HG03060 (cell line): Measurements from ENCODE around the gene B3GLCT.
"Not testable (repeated sequence)": the region's sequence is repeated elsewhere in the genome, so short reads cannot be mapped to it uniquely, and the experiment has no call there.

Experiments used
- ATAC-seq: cut with Tn5 transposase; IDR thresholded peaks from one replicate; pipeline ENCODE4 v1.9.1; 2021; ENCODE audit warnings: low read depth, moderate number of reproducible peaks; ENCODE audit not compliant: unreplicated experiment

B3GLCT gene

DNA sequence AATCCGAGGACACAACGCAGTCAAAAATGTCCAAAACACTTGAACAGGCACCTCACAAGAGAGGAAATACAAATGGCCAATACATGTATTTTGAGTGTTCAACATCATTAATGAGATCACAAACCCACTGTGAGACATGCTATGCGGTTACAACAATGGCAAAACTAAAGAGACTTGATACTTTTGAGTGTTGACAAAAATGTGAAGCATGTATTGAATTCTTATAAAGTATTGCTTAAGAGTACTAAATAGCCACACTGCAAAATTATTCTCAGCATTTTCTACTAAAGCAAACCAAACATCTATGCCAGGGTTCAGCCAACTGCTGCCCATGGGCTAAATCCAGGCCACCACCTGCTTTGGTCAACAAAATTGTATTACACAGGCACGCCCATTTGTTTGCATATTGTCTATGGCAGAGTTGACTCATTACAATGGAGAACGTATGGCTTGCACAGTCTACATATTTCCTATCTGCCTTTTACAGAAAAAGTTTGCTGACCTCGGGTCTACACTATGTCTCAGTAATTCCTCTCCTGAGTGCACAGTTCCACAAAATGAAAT is 135.3 kb downstream of the B3GLCT start:
- no peak for ATAC-seq

DNA sequence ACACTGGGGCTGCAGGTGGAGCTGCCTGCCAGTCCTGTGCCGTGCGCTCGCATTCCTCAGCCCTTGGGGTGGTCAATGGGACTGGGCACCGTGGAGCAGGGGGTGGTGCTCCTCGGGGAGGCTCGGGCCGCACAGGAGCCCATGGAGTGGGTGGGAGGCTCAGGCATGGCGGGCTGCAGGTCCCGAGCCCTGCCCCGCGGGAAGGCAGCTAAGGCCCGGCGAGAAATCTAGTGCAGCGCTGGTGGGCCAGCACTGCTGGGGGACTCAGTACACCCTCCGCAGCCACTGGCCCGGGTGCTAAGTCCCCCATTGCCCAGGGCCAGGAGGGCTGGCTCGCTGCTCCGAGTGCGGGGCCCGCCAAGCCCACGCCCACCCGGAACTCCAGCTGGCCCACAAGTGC is 139.8 kb downstream of the B3GLCT start:
- ATAC-seq: not testable (repeated sequence)

DNA sequence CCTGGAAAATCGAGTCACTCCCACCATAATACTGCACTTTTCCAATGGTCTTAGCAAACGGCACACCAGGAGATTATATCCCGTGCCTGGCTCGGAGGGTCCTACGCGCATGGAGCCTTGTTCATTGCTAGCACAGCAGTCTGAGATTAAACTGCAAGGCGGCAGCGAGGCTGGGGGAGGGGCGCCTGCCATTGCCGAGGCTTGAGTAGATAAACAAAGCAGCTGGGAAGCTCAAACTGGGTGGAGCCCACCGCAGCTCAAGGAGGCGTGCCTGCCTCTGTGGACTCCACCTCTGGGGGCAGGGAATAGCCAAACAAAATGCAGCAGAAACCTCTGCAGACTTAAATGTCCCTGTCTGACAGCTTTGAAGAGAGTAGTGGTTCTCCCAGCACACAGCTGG is 141.1 kb downstream of the B3GLCT start:
- ATAC-seq: not testable (repeated sequence)

DNA sequence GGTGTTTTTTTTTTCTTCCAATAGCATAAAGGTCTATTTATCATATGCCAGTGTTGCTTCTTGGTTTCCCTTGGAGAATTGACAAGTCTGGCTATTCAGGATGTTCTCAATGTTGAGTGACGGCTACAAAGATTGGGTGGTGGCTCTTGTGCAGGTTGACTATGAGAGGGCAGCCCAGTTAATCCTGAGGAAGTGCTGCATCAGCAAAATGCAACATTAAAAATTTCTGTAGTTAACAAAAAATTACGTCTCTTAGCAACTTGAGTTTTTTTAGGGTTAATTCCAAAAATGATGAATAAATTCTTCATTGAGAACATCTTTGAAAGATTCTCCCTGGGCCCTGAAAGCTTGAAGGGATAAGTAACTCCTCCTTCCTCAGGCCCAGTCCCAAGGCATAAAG is 147.1 kb downstream of the B3GLCT start:
- no peak for ATAC-seq

DNA sequence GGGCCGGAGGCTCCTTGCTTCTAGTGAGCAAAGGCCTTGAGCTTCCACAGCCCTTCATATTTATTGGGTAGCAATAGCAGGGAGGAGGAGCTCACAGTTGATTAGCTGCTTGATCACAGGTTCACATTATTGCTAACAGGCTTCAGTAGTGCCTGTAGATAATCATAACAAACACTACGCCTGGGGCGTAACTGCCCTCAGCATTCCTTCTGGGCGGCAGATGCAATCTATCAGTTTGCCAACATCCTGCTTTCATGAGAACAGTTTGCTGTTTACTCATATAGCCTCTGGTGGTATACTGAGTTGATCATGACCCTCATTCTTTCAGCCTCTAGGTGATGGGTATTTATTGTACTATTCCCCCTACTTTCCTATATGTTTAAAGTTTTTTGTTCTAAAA is 149.4 kb downstream of the B3GLCT start:
- no peak for ATAC-seq

DNA sequence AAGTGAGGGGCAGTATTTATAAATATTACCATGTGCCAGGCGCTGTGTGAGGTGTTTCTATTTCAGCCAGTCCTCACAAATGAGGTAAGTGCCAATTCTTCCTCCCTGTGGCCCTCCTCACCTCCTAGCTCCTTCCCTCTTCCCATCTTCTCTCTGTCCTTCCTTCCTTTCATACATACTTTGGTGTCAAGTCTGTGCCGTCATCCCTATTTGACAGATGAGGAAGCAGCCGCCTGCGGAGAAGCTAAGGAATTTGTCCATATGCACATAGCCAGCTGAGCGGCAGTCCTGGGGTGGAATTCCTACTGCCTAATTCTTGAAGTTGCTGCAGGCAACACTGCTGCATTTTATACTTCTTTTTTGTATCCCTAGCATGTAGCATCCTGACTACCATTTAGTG is 150.8 kb downstream of the B3GLCT start:
- no peak for ATAC-seq

DNA sequence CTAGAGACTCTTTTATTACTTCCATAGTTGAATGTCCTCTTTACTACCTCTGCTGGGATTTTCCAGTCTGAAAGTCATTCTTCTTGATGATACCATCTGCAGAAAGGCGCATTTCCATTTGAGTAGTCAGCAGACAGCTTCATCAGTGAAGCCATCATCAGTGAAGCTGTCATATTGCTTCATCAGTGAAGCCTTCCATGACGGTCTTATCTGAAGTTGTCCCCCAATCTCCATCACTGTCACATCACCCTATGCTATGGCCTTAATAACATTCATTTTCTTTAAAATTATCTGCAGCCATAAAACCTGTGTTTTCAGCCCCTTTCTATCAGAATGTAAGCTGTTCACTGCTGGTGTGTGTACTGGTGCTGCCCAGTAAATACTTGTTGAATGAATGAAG is 151.6 kb downstream of the B3GLCT start:
- no peak for ATAC-seq

DNA sequence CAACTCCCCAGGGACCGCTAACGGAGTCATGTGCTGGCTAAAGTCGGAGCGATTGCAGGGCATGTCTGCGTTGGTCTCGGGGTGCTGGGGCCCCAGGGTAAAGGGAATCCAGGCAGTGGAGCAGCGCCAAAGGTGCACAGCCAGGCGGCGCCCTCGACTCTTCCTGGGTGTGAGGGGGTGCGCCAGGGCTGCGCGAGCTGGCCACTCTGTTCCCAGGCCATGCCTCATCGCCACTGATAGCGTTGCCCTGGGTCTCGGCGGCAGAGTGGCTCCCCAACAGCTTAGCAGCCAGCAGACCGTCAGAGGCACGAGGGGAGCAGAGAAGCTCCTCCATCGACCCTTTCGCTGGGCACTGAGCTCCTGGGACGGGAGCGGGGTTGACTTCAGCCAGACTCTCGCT is 152.7 kb downstream of the B3GLCT start:
- ATAC-seq: no peak

DNA sequence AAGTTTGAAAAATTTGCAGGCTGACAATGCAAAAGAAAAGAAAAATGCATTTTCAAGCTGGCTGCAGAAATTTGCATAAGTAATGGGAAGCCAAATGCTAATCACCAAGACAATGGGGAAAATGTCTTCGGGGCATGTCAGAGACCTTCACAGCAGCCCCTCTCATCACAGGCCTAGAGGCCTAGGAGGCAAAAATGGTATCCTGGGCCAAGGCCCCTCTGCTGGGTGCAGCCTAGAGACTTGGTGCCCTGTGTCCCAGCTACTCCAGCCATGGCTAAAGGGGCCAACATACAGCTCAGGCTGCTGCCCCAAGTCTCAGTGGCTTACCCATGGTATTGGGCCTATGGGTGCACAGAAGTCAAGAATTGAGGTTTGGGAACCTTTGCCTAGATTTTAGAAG is 155.2 kb downstream of the B3GLCT start:
- ATAC-seq: no peak

DNA sequence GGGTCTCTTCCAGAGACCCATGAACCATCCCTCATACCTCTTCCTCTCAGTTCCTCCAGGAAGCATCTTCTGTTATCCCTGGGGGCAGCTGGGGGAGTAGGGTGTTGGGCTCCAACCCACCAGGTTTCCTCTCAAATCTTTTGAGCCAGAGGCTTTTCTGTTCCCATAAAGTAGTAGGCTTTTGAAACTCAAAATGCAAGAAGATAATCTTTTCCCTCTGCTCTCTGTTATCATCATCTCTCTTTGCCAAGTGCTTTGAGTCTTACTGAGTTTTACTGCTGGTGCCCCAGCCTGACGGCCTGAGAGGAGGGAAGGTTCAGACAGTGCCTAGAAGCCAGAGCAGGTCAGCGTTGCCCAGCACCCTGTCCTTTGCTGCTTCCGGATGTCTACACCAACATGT is 157.2 kb downstream of the B3GLCT start:
- no peak for ATAC-seq

DNA sequence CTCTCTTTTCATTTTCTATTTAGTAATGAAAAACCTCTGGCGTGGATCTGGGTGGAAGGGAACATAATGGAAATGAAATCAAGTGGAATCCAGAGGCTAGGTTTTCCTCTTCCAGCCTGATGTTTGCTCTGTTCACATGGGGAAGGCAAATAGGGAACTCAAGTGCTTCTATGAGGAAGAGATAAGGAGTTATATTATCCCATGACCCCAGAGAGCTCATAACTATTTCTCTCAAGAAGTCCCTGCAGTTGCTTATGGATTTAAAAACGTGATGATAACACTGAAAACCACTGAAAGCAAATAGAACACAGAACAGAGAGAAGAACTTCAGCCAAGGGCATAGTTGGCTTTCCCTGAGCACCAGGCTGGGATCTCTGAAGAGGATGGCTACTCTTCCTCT is 157.8 kb downstream of the B3GLCT start:
- ATAC-seq: no peak

DNA sequence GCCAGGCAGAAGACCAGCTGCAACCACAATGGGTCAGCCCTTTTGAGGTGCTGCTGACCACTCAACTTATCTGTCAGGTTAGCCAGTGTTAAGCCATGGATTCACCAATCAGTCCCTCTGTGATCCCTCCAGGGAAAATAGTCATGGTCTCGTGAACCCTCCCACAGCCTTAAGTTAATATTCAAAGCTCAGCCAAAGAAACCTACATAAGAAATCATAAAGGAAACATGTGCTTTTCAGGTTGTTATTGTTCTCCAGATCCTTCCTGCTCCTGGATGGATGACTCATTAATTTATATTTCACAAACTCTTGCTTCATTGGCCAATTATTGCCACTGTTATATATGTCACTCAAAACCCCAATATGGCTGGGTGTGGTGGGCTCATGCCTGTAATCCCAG is 161.9 kb downstream of the B3GLCT start:
- no peak for ATAC-seq

DNA sequence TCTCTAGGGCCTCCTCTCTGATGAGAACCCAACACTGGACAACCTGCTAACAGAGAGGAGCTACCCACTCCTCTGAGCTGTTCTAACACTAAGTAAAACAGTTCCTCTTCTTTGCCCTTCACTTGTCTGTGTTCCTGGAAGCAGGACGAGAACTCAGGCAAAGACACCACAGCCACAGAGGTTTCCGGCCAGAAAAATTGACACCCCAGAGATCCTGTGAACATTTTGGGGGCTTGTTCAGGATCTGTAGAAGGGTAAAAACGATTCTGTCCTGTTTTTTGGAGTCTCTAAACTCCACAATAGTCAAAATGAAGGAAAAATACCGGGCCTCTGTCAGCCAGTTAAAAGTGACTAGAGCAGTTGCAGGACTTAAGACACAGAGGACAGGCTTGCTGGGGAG is 165.9 kb downstream of the B3GLCT start:
- ATAC-seq: no peak

DNA sequence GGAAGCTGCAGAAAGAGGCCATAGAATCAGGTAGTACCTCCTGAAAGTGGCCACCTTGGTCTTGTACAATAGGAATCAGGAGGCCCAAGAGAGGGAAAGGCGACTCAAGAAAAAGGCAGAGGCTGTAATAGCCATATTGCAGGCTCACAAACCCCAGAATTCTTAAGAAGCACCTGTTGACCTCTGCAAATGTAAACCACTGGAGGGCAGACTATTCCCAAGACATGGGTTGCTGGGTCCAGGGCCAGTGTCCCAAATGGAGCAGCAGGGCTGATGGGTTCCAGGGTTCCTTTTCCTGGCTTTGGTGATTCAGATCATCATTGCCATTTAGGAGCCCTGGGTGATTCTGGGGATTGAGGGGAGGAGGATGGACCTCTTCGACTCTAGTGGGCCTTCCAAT is 167.6 kb downstream of the B3GLCT start:
- ATAC-seq: no peak

DNA sequence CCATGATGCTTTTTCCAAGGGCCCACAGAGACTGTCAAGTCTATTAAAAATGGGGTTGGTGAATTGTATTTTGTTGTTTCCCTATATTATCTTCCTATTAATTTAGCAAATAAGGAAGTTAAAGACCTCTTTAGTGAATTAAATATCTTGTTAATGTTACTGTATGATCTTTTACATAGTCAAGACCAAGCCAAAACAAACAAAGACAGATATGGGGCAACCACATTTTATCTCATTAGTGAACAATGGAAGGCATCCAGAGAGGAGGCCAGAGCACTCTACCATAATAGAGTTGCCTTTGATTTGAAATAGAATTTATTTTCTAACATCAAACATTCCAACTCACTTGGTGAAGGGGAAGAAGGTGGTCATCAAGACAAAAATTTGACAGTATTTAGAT is 169.4 kb downstream of the B3GLCT start:
- ATAC-seq: no peak

DNA sequence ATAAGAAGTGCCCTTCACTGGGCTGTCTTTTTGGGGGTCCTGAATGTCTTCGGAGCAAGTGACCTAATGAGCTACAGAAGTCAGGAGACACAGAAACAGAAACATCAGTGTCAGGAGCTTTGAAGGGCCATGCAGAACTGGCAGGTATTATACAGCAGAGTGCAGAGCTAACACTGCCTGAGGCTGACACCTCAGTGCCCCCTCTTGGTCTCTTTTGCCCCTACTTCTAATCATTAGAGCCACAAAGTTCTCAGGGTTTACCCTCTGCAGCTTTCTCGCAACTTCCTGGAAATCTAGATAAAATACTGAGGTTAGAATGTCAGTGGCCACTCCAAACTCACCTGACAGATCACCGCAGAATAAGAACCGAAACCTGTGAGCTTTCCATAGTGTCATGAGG is 172.7 kb downstream of the B3GLCT start:
- ATAC-seq: no peak

DNA sequence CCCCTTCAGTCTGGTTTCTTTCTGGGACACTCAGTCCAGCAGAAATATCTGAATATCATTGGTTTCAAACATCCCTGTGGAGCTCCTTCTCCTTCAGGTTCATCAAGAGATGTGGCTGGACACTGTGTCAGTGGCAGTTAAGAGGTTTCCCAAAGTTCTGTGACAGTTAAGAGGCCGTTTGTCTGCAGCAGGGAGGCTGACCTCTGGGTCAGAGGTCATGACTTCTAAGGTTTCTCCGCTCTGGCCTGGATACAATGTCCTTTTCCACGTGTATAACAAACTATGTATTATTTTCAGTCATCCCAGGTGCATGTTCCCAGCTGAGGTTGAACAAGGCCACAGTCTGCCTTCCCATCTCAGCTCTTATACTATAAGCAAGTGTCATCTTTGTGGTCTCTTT is 174.9 kb downstream of the B3GLCT start:
- ATAC-seq: no peak

DNA sequence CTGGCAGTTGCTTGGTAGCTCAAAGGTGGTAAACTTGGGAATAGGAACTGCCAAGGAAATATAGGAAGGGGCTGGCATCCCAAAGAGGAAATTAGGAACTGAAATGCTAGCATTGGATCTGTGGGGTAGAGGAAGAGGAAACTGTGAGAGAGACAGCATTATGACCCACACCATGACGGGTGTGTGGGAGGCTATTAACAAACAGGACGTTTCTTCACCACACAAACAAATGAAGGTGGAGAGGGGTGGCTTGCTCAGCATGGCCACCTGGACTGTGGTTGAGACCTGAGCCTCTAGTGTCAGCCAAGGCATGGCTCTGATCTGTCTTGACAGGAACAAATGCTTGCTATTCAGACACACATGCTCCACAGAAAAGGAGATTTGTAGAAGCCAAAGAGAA is 178.2 kb downstream of the B3GLCT start:
- ATAC-seq: no peak

DNA sequence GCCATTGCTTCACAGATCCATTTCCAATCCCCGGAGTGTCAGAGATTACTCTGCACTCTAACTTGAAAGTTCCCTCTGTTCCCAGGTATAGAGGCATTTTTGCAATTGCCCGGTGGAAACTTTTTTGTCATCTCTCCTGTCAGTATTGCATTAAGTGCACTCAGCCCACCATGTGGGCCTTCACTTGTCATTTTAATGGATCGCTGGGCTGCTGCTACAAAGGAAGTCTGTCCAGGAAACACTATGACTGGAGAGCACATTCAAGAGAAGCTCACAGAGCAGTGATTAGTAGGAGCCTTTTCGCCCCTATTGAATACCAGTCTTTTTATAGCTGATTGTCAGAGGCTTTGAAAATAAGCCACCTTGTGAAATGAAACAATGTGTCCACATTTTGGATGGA is 180.9 kb downstream of the B3GLCT start:
- no peak for ATAC-seq
